ENCODE measurements around the gene SORL1.

DNA sequence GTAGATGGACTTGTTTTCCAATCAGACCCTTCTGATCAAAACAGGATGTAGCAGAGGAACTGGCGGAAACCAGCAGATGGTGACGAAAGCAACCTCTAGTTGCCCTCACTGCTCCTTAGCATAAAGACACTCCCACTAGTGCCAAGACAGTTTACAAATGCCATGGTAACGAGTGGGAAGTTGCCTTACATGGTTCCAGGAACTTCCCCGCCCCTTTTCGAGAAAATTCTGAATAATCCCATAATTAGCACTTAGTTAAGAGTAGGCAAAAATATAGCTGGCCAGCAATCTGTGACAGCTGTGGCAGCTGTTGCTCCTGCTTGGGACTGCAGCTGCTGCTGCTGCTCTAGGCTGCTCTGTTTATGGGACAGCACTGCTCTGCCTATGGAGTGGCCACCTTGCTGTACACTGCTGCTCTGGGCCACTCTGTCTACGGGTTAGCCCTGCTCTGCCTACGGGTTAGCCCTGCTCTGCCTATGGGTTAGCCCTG, 33.4 kb upstream of the SORL1 start:
- TF ChIP-seq JUN (IDR thresholded peaks at IDR 0.05; ENCODE audit: low read depth, low read length) (no peak), RFX5 (IDR thresholded peaks at IDR 0.05; ENCODE audit: borderline replicate concordance, low read depth, low read length) (no peak), CHD2 (IDR thresholded peaks at IDR 0.05; ENCODE audit: low read length) (no peak)
- TF ChIP-seq, protein P1, sequence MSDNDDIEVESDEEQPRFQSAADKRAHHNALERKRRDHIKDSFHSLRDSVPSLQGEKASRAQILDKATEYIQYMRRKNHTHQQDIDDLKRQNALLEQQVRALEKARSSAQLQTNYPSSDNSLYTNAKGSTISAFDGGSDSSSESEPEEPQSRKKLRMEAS (IDR thresholded peaks at IDR 0.05): no peak
- TF ChIP-seq, protein P2, sequence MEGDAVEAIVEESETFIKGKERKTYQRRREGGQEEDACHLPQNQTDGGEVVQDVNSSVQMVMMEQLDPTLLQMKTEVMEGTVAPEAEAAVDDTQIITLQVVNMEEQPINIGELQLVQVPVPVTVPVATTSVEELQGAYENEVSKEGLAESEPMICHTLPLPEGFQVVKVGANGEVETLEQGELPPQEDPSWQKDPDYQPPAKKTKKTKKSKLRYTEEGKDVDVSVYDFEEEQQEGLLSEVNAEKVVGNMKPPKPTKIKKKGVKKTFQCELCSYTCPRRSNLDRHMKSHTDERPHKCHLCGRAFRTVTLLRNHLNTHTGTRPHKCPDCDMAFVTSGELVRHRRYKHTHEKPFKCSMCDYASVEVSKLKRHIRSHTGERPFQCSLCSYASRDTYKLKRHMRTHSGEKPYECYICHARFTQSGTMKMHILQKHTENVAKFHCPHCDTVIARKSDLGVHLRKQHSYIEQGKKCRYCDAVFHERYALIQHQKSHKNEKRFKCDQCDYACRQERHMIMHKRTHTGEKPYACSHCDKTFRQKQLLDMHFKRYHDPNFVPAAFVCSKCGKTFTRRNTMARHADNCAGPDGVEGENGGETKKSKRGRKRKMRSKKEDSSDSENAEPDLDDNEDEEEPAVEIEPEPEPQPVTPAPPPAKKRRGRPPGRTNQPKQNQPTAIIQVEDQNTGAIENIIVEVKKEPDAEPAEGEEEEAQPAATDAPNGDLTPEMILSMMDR (IDR thresholded peaks at IDR 0.05; ENCODE audit: control extremely low read depth in 1 of 3, insufficient read depth in 1 of 3, low read depth in 1 of 3, low read length in 3 of 3): no peak

Measured in H1 (cell line).